PC-9 (cell line): Measurements from ENCODE around the gene GRIK3. TPM values are rescaled to one million over a fixed set of nuclear protein-coding genes. Genes with fewer than 3 reads are reported as not detected.

Source experiments
- BruUV-seq: library from RNA; stranded (reverse); fragments of 400-500 nt; replicated peaks from 2 replicates; lab custom pipeline; 2021; lab: Mats Ljungman, UMichigan
- CTCF ChIA-PET: fragments of 300-600 bp; sonication (Branson Sonifier 250); formaldehyde crosslinking; loops from one replicate; lab custom pipeline; 2022; ENCODE audit warnings: antibody characterized with exemption; lab: Charles Lee
- POLR2A ChIA-PET: fragments of 300-600 bp; sonication (Branson Sonifier 250); formaldehyde crosslinking; loops from one replicate; lab custom pipeline; 2022; ENCODE audit warnings: antibody characterized with exemption; ENCODE audit not compliant: unreplicated experiment; lab: Charles Lee
- DNase-seq, 2 experiments: peaks; one replicate each; pipeline versions ENCODE4 v3.0.0 to v3.0.0-alpha.2; 2015 to 2022; ENCODE audit warnings: mixed read lengths in 1 of 2
- H2AFZ ChIP-seq: fragments of 200-600 bp; sonication (generic); 2 replicates; pipeline ENCODE4 v1.8.1; 2017; ENCODE audit warnings: antibody characterized with exemption
- H3F3A ChIP-seq: fragments of 200-600 bp; sonication (generic); 2 replicates; pipeline ENCODE4 v1.8.1; 2017; ENCODE audit warnings: antibody characterized with exemption, mild to moderate bottlenecking, low read depth; ENCODE audit not compliant: insufficient read depth
- H3K27ac ChIP-seq: fragments of 200-600 bp; sonication (generic); 2 replicates; pipeline ENCODE4 v1.6.1; 2016; ENCODE audit warnings: mixed run types
- H3K27me3 ChIP-seq: fragments of 200-600 bp; sonication (generic); 2 replicates; pipeline ENCODE4 v1.6.1; 2016; ENCODE audit warnings: low read depth, mixed run types; ENCODE audit not compliant: insufficient read depth
- H3K36me3 ChIP-seq: fragments of 200-600 bp; sonication (generic); 2 replicates; pipeline ENCODE4 v1.6.1; 2016; ENCODE audit warnings: low read depth, mixed run types
- H3K4me1 ChIP-seq: fragments of 200-600 bp; sonication (generic); replicated peaks from 2 replicates; pipeline ENCODE4 v1.6.1; 2016; ENCODE audit warnings: mixed run types; ENCODE audit not compliant: insufficient read depth
- H3K4me2 ChIP-seq: fragments of 200-600 bp; sonication (generic); 2 replicates; pipeline ENCODE4 v1.6.1; 2017; ENCODE audit warnings: mixed run types
- H3K4me3 ChIP-seq: fragments of 200-600 bp; sonication (generic); 2 replicates; pipeline ENCODE4 v1.6.1; 2016; ENCODE audit warnings: mixed run types
- H3K79me2 ChIP-seq: fragments of 200-600 bp; sonication (generic); 2 replicates; pipeline ENCODE4 v1.6.1; 2017; ENCODE audit warnings: low read depth, mixed run types
- H3K9me2 ChIP-seq: fragments of 200-600 bp; sonication (generic); 2 replicates; pipeline ENCODE4 v1.8.1; 2017; ENCODE audit warnings: mild to moderate bottlenecking; ENCODE audit not compliant: insufficient read depth
- H3K9me3 ChIP-seq: fragments of 200-600 bp; sonication (generic); 2 replicates; pipeline ENCODE4 v1.8.1; 2016; ENCODE audit warnings: low read depth; ENCODE audit not compliant: insufficient read depth
- H4K20me1 ChIP-seq: fragments of 200-600 bp; sonication (generic); 2 replicates; pipeline ENCODE4 v1.8.1; 2017; ENCODE audit not compliant: insufficient read depth
- EZH2 ChIP-seq: fragments of 200-600 bp; sonication (generic); IDR thresholded peaks from 2 replicates; pipeline ENCODE4 v1.8.0; 2017; ENCODE audit warnings: antibody characterized with exemption, low read depth
- intact Hi-C: fragments of 100-400 bp; cut with micrococcal nuclease; formaldehyde crosslinking; loops from one replicate; pipeline ENCODE4 v1.10.0; 2022; ENCODE audit not compliant: unreplicated experiment
- total RNA-seq: library from RNA; stranded (reverse); gene quantifications from 2 replicates; pipeline ENCODE4 v1.2.3, GENCODE V29; 2021
- TF ChIP-seq, protein P1 (sequence below): fragments of 200-600 bp; sonication (generic); conservative IDR thresholded peaks from 2 replicates; pipeline ENCODE4 v1.6.1; 2017; ENCODE audit warnings: mixed run types, antibody characterized with exemption, mild to moderate bottlenecking, moderate library complexity

GRIK3 gene
- total RNA-seq, 1 experiment from 2014 or later = not detected

GRCh38 chr1:37031871-37032270, 2.4 kb downstream of the GRIK3 start:
- H3K4me2 ChIP-seq = no peak overlapping the region
- no peak overlapping the region for H3K27ac ChIP-seq
- no peaks in the 10 kb centered on the region for H3K9me3 ChIP-seq
- no peaks in the 10 kb centered on the region for H3K4me1 ChIP-seq
- H3K27me3 ChIP-seq = peaks cover 30% of the 10 kb centered on the region
- intact Hi-C loops = no loop called here
- H3K36me3 ChIP-seq = no peaks in the 10 kb centered on the region
- no peak for TF ChIP-seq EZH2
- TF ChIP-seq, protein P1, sequence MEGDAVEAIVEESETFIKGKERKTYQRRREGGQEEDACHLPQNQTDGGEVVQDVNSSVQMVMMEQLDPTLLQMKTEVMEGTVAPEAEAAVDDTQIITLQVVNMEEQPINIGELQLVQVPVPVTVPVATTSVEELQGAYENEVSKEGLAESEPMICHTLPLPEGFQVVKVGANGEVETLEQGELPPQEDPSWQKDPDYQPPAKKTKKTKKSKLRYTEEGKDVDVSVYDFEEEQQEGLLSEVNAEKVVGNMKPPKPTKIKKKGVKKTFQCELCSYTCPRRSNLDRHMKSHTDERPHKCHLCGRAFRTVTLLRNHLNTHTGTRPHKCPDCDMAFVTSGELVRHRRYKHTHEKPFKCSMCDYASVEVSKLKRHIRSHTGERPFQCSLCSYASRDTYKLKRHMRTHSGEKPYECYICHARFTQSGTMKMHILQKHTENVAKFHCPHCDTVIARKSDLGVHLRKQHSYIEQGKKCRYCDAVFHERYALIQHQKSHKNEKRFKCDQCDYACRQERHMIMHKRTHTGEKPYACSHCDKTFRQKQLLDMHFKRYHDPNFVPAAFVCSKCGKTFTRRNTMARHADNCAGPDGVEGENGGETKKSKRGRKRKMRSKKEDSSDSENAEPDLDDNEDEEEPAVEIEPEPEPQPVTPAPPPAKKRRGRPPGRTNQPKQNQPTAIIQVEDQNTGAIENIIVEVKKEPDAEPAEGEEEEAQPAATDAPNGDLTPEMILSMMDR = no peak
- H3K9me2 ChIP-seq = no peaks in the 10 kb centered on the region
- H2AFZ ChIP-seq = no peak overlapping the region
- CTCF ChIA-PET = no interaction called here
- H3K79me2 ChIP-seq = no peaks in the 10 kb centered on the region
- no peaks in the 10 kb centered on the region for H4K20me1 ChIP-seq
- no TSS peak for BruUV-seq
- no peaks in the 10 kb centered on the region for H3F3A ChIP-seq
- no peak overlapping the region for H3K4me3 ChIP-seq
- no peak for DNase-seq
- POLR2A ChIA-PET = no interaction called here

GRCh38 chr1:37031429-37031828, 2.9 kb downstream of the GRIK3 start:
- peaks cover 33% of the 10 kb centered on the region for H3K27me3 ChIP-seq
- H3F3A ChIP-seq = no peaks in the 10 kb centered on the region
- no peaks in the 10 kb centered on the region for H3K4me1 ChIP-seq
- H3K79me2 ChIP-seq = no peaks in the 10 kb centered on the region
- no peaks in the 10 kb centered on the region for H3K36me3 ChIP-seq
- no peak overlapping the region for H3K4me3 ChIP-seq
- no peak overlapping the region for H3K27ac ChIP-seq
- no TSS peak for BruUV-seq
- H2AFZ ChIP-seq = no peak overlapping the region
- no peak overlapping the region for H3K4me2 ChIP-seq
- intact Hi-C loops = no loop called here
- H3K9me3 ChIP-seq = no peaks in the 10 kb centered on the region
- ChIA-PET CTCF (no interaction called here), POLR2A (no interaction called here)
- DNase-seq = no peak
- TF ChIP-seq, protein P1 = no peak
- no peak for TF ChIP-seq EZH2
- H4K20me1 ChIP-seq = no peaks in the 10 kb centered on the region
- no peaks in the 10 kb centered on the region for H3K9me2 ChIP-seq

- Histone ChIP-seq H3K4me2 (no peak overlapping the region), H3K36me3 (no peaks in the 10 kb centered on the region), H3F3A (no peaks in the 10 kb centered on the region), H3K4me1 (no peaks in the 10 kb centered on the region), H3K27me3 (peaks cover 36% of the 10 kb centered on the region), H3K27ac (no peak overlapping the region), H2AFZ (no peak overlapping the region), H3K9me2 (no peaks in the 10 kb centered on the region), H3K79me2 (no peaks in the 10 kb centered on the region), H3K9me3 (no peaks in the 10 kb centered on the region), H4K20me1 (no peaks in the 10 kb centered on the region), H3K4me3 (no peak overlapping the region)
- TF ChIP-seq, protein P1 = no peak
- no peak for TF ChIP-seq EZH2
- BruUV-seq = no TSS peak
- no peak for DNase-seq
- ChIA-PET POLR2A (no interaction called here), CTCF (no interaction called here)
- intact Hi-C loops = no loop called here
These were observed 5.2 kb downstream of the GRIK3 start for GRCh38 chr1:37028981-37029617.
